ENCODE results near the gene ERMAP. TPM values are rescaled to one million over a fixed set of nuclear protein-coding genes. Genes with fewer than 3 reads are reported as not detected.

ERMAP gene
- total and polyA plus RNA-seq, 10 donors, result 3.0 to 19.3 (median 13.1) TPM

GRCh38 chr1:42793824-42794223, 23.1 kb upstream of the ERMAP start:
- TF ChIP-seq CTCF (IDR thresholded peaks at IDR 0.05 in 8 of 11, conservative IDR thresholded peaks at IDR 0.05 in 3 of 11), result no peak
- TF ChIP-seq POLR2A (IDR thresholded peaks at IDR 0.05), result no peak
- TF ChIP-seq POLR2AphosphoS5 (IDR thresholded peaks at IDR 0.05), result no peak
- intact Hi-C loops (cut with DNase I; ENCODE audit: low total_unique reads), result no loop called here
- Histone ChIP-seq H3K4me1 (no peaks in the 10 kb centered on the region), H3K27ac (no peak overlapping the region), H3K4me3 (no peak overlapping the region), H3K9me3 (no peaks in the 10 kb centered on the region), H3K27me3 (replicated peaks in 1 of 7) (no peaks in the 10 kb centered on the region), H3K36me3 (no peaks in the 10 kb centered on the region)
- WGBS, 5 donors, result 71 to 91% (median 78%) methylated on average over 2 of the region's 2 CpGs
- no peak for DNase-seq

GRCh38 chr1:42797414-42797813, 19.5 kb upstream of the ERMAP start:
- 85 to 94% (median 87%) methylated on average over 3 of the region's 3 CpGs for WGBS, 5 donors
- Histone ChIP-seq H3K27me3 (replicated peaks in 1 of 7) (no peaks in the 10 kb centered on the region), H3K4me3 (no peak overlapping the region), H3K9me3 (no peaks in the 10 kb centered on the region), H3K36me3 (no peaks in the 10 kb centered on the region), H3K27ac (no peak overlapping the region), H3K4me1 (no peaks in the 10 kb centered on the region)
- no peak for TF ChIP-seq CTCF (IDR thresholded peaks at IDR 0.05 in 8 of 11, conservative IDR thresholded peaks at IDR 0.05 in 3 of 11)
- no peak for TF ChIP-seq POLR2A (IDR thresholded peaks at IDR 0.05)
- intact Hi-C loops (cut with DNase I; ENCODE audit: low total_unique reads), result no loop called here
- no peak for DNase-seq

- H3K27ac ChIP-seq, result no peak overlapping the region
- DNase-seq, result no peak
- H3K9me3 ChIP-seq, result no peaks in the 10 kb centered on the region
- TF ChIP-seq POLR2AphosphoS5 (IDR thresholded peaks at IDR 0.05), result no peak
- TF ChIP-seq CTCF (IDR thresholded peaks at IDR 0.05 in 8 of 11, conservative IDR thresholded peaks at IDR 0.05 in 3 of 11), result no peak
- no peak for TF ChIP-seq POLR2A (IDR thresholded peaks at IDR 0.05)
- no peaks in the 10 kb centered on the region for H3K36me3 ChIP-seq
- intact Hi-C loops (cut with DNase I; ENCODE audit: low total_unique reads), result no loop called here
- WGBS, 5 donors, result 81 to 95% (median 87%) methylated on average over 5 of the region's 5 CpGs
- no peaks in the 10 kb centered on the region for H3K27me3 ChIP-seq (replicated peaks in 1 of 7)
- no peak overlapping the region for H3K4me3 ChIP-seq
- H3K4me1 ChIP-seq, result no peaks in the 10 kb centered on the region
These were observed 18.9 kb upstream of the ERMAP start for GRCh38 chr1:42797979-42798378.

- Histone ChIP-seq H3K27ac (no peak overlapping the region), H3K36me3 (peaks cover 0 to 22% (median 4%) of the 10 kb centered on the region in 6 donors), H3K9me3 (peaks cover 0 to 8% (median 0%) of the 10 kb centered on the region in 8 donors), H3K27me3 (replicated peaks in 1 of 7) (no peaks in the 10 kb centered on the region), H3K4me1 (no peaks in the 10 kb centered on the region), H3K4me3 (no peak overlapping the region)
- no peak for DNase-seq
- no peak for TF ChIP-seq POLR2A (IDR thresholded peaks at IDR 0.05)
- no peak for TF ChIP-seq POLR2AphosphoS5 (IDR thresholded peaks at IDR 0.05)
- TF ChIP-seq CTCF (IDR thresholded peaks at IDR 0.05 in 8 of 11, conservative IDR thresholded peaks at IDR 0.05 in 3 of 11), result no peak
- intact Hi-C loops (cut with DNase I; ENCODE audit: low total_unique reads), result no loop called here
- 86 to 96% (median 91%) methylated on average over 8 of the region's 8 CpGs for WGBS, 5 donors
These were observed 15.0 kb upstream of the ERMAP start for GRCh38 chr1:42801832-42802473.
